Measurements from ENCODE around the gene NOCT.
A peak's percentile ranks its signal among the peaks of the same experiment; 100 is the strongest.
"Not testable (repeated sequence)": the region's sequence is repeated elsewhere in the genome, so short reads cannot be mapped to it uniquely, and the experiment has no call there.

NOCT gene

GRCh38 chr4:139011225-139011950, 4.2 kb upstream of the NOCT start:
- Histone ChIP-seq H3K36me3 (ENCODE audit: insufficient read depth, low read length) (no peaks in the 10 kb centered on the region), H3K4me2 (ENCODE audit: low read length) (no peak overlapping the region), H3K4me3 (ENCODE audit: low read length) (no peak overlapping the region), H3K9me3 (replicated peaks; ENCODE audit: low read length) (no peaks in the 10 kb centered on the region), H3K4me1 (ENCODE audit: control insufficient read depth, insufficient read depth, low read length) (peaks cover 18% of the 10 kb centered on the region), H3K9ac (ENCODE audit: low read depth, low read length) (no peak overlapping the region), H3K27me3 (ENCODE audit: control insufficient read depth, insufficient read depth, low read length) (no peaks in the 10 kb centered on the region)

- H3K36me3 ChIP-seq (ENCODE audit: insufficient read depth, low read length), result no peaks in the 10 kb centered on the region
- peak overlapping the region; percentile 85 for H3K4me2 ChIP-seq (ENCODE audit: low read length)
- peaks cover 38% of the 10 kb centered on the region for H3K4me1 ChIP-seq (ENCODE audit: control insufficient read depth, insufficient read depth, low read length)
- no peaks in the 10 kb centered on the region for H3K9me3 ChIP-seq (replicated peaks; ENCODE audit: low read length)
- H3K4me3 ChIP-seq (ENCODE audit: low read length), result peak overlapping the region; percentile 78
- peak overlapping the region; percentile 89 for H3K9ac ChIP-seq (ENCODE audit: low read depth, low read length)
- H3K27me3 ChIP-seq (ENCODE audit: control insufficient read depth, insufficient read depth, low read length), result no peaks in the 10 kb centered on the region
Measured at GRCh38 chr4:139014371-139015268, 961 bp upstream of the NOCT start.

GRCh38 chr4:139015948-139016471, 429 bp downstream of the NOCT start:
- Histone ChIP-seq H3K4me3 (ENCODE audit: low read length) (peak overlapping the region; percentile 78), H3K4me2 (ENCODE audit: low read length) (peak overlapping the region; percentile 85), H3K9ac (ENCODE audit: low read depth, low read length) (peak overlapping the region; percentile 89), H3K27me3 (ENCODE audit: control insufficient read depth, insufficient read depth, low read length) (no peaks in the 10 kb centered on the region), H3K4me1 (ENCODE audit: control insufficient read depth, insufficient read depth, low read length) (peaks cover 41% of the 10 kb centered on the region), H3K9me3 (replicated peaks; ENCODE audit: low read length) (no peaks in the 10 kb centered on the region), H3K36me3 (ENCODE audit: insufficient read depth, low read length) (no peaks in the 10 kb centered on the region)

GRCh38 chr4:139017861-139018260, 2.3 kb downstream of the NOCT start:
- no peaks in the 10 kb centered on the region for H3K27me3 ChIP-seq (ENCODE audit: control insufficient read depth, insufficient read depth, low read length)
- peak overlapping the region; percentile 76 for H3K4me2 ChIP-seq (ENCODE audit: low read length)
- H3K9ac ChIP-seq (ENCODE audit: low read depth, low read length), result peak overlapping the region; percentile 31
- H3K4me1 ChIP-seq (ENCODE audit: control insufficient read depth, insufficient read depth, low read length), result peaks cover 41% of the 10 kb centered on the region
- no peaks in the 10 kb centered on the region for H3K9me3 ChIP-seq (replicated peaks; ENCODE audit: low read length)
- H3K4me3 ChIP-seq (ENCODE audit: low read length), result peak overlapping the region; percentile 45
- no peaks in the 10 kb centered on the region for H3K36me3 ChIP-seq (ENCODE audit: insufficient read depth, low read length)

GRCh38 chr4:139018501-139018900, 2.9 kb downstream of the NOCT start:
- Histone ChIP-seq H3K9me3 (replicated peaks; ENCODE audit: low read length) (no peaks in the 10 kb centered on the region), H3K4me3 (ENCODE audit: low read length) (peak overlapping the region; percentile 33), H3K36me3 (ENCODE audit: insufficient read depth, low read length) (no peaks in the 10 kb centered on the region), H3K27me3 (ENCODE audit: control insufficient read depth, insufficient read depth, low read length) (no peaks in the 10 kb centered on the region), H3K4me2 (ENCODE audit: low read length) (peak overlapping the region; percentile 76), H3K4me1 (ENCODE audit: control insufficient read depth, insufficient read depth, low read length) (peaks cover 41% of the 10 kb centered on the region), H3K9ac (ENCODE audit: low read depth, low read length) (peak overlapping the region; percentile 31)

- Histone ChIP-seq H3K4me2 (ENCODE audit: low read length) (peak overlapping the region; percentile 76), H3K4me3 (ENCODE audit: low read length) (peak overlapping the region; percentile 33), H3K9ac (ENCODE audit: low read depth, low read length) (no peak overlapping the region), H3K9me3 (replicated peaks; ENCODE audit: low read length) (no peaks in the 10 kb centered on the region), H3K4me1 (ENCODE audit: control insufficient read depth, insufficient read depth, low read length) (peaks cover 34% of the 10 kb centered on the region), H3K27me3 (ENCODE audit: control insufficient read depth, insufficient read depth, low read length) (no peaks in the 10 kb centered on the region), H3K36me3 (ENCODE audit: insufficient read depth, low read length) (no peaks in the 10 kb centered on the region)
Measured at GRCh38 chr4:139018971-139019758, 3.6 kb downstream of the NOCT start.

- Histone ChIP-seq H3K27me3 (ENCODE audit: control insufficient read depth, insufficient read depth, low read length) (no peaks in the 10 kb centered on the region), H3K36me3 (ENCODE audit: insufficient read depth, low read length) (no peaks in the 10 kb centered on the region), H3K9me3 (replicated peaks; ENCODE audit: low read length) (no peaks in the 10 kb centered on the region), H3K4me1 (ENCODE audit: control insufficient read depth, insufficient read depth, low read length) (peaks cover 27% of the 10 kb centered on the region), H3K9ac (ENCODE audit: low read depth, low read length) (no peak overlapping the region), H3K4me3 (ENCODE audit: low read length) (no peak overlapping the region), H3K4me2 (ENCODE audit: low read length) (no peak overlapping the region)
Measured at GRCh38 chr4:139020384-139020783, 4.8 kb downstream of the NOCT start.

GRCh38 chr4:139021071-139021470, 5.5 kb downstream of the NOCT start:
- not testable (repeated sequence) for H3K27me3 ChIP-seq (ENCODE audit: control insufficient read depth, insufficient read depth, low read length); H3K4me3 ChIP-seq (ENCODE audit: low read length); H3K9ac ChIP-seq (ENCODE audit: low read depth, low read length); H3K4me2 ChIP-seq (ENCODE audit: low read length); H3K9me3 ChIP-seq (replicated peaks; ENCODE audit: low read length); H3K36me3 ChIP-seq (ENCODE audit: insufficient read depth, low read length)
- H3K4me1 ChIP-seq (ENCODE audit: control insufficient read depth, insufficient read depth, low read length), result peaks cover 27% of the 10 kb centered on the region

- no peak overlapping the region for H3K9ac ChIP-seq (ENCODE audit: low read depth, low read length)
- H3K9me3 ChIP-seq (replicated peaks; ENCODE audit: low read length), result no peaks in the 10 kb centered on the region
- no peak overlapping the region for H3K4me2 ChIP-seq (ENCODE audit: low read length)
- peaks cover 28% of the 10 kb centered on the region for H3K4me1 ChIP-seq (ENCODE audit: control insufficient read depth, insufficient read depth, low read length)
- no peak overlapping the region for H3K4me3 ChIP-seq (ENCODE audit: low read length)
- H3K27me3 ChIP-seq (ENCODE audit: control insufficient read depth, insufficient read depth, low read length), result no peaks in the 10 kb centered on the region
- no peaks in the 10 kb centered on the region for H3K36me3 ChIP-seq (ENCODE audit: insufficient read depth, low read length)
Measured at GRCh38 chr4:139022835-139023234, 7.3 kb downstream of the NOCT start.

GRCh38 chr4:139024686-139025085, 9.1 kb downstream of the NOCT start:
- H3K4me3 ChIP-seq (ENCODE audit: low read length), result no peak overlapping the region
- H3K27me3 ChIP-seq (ENCODE audit: control insufficient read depth, insufficient read depth, low read length), result no peaks in the 10 kb centered on the region
- no peak overlapping the region for H3K9ac ChIP-seq (ENCODE audit: low read depth, low read length)
- no peaks in the 10 kb centered on the region for H3K36me3 ChIP-seq (ENCODE audit: insufficient read depth, low read length)
- no peak overlapping the region for H3K4me2 ChIP-seq (ENCODE audit: low read length)
- H3K9me3 ChIP-seq (replicated peaks; ENCODE audit: low read length), result no peaks in the 10 kb centered on the region
- peaks cover 16% of the 10 kb centered on the region for H3K4me1 ChIP-seq (ENCODE audit: control insufficient read depth, insufficient read depth, low read length)

GRCh38 chr4:139025841-139026240, 10.3 kb downstream of the NOCT start:
- Histone ChIP-seq H3K36me3 (ENCODE audit: insufficient read depth, low read length) (no peaks in the 10 kb centered on the region), H3K9ac (ENCODE audit: low read depth, low read length) (no peak overlapping the region), H3K4me3 (ENCODE audit: low read length) (no peak overlapping the region), H3K27me3 (ENCODE audit: control insufficient read depth, insufficient read depth, low read length) (no peaks in the 10 kb centered on the region), H3K4me1 (ENCODE audit: control insufficient read depth, insufficient read depth, low read length) (peaks cover 13% of the 10 kb centered on the region), H3K4me2 (ENCODE audit: low read length) (no peak overlapping the region), H3K9me3 (replicated peaks; ENCODE audit: low read length) (no peaks in the 10 kb centered on the region)

All from skeletal muscle satellite cell (primary cell).